HL-60/S4 (cell line): ENCODE measurements around the gene ABCC6.
"Not testable (repeated sequence)": the region's sequence is repeated elsewhere in the genome, so short reads cannot be mapped to it uniquely, and the experiment has no call there.

Experiments used
- in situ Hi-C: fragments of 300-500 bp; cut with MboI; formaldehyde crosslinking; loops from 2 replicates; pipeline ENCODE4 v1.14.3; 2022; ENCODE audit warnings: low sequenced_read_pairs

Gene ABCC6

DNA sequence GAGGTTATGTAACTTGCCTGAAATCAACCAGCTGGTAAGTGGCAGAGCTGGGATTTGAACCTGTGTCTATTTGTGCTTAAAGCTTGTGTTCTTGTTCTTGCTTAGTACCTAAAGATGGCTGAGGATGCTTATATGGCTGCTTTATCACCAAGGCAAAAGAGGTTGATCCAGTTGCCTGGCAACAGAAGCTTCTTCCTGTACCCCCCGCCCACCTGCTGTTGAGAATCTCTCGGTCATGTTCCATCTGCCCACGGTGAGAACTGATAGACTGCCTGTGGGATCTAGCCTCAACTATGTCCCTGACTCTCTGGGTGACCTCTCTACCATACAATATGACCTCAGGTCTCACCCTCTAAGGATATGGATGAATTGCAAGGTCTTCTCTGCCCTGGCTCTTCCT is 60.7 kb downstream of the ABCC6 start:
- in situ Hi-C loops, result no loop called here

GRCh38 chr16:16161840-16162239 is 61.5 kb downstream of the ABCC6 start:
- in situ Hi-C loops, result not testable (repeated sequence)

DNA sequence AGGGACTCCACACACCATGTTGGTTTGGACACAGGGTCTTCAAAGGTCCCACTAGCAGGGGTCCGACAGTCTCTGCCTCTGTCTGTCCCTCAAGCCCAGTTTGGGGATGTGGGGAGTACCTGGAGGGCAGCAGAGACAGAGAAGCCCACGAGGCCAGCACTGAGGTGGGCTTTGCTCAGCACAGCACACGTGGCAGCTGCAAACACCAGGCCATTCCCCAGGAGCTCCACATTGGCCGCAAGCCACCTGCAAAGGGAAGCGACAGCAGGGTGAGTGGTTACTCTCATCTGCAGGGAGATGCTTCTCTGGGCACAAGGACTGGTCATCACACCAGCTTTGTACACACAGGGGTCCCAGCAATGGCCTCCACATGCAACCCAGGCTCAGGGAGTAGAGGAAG is 62.0 kb downstream of the ABCC6 start:
- in situ Hi-C loops, result no loop called here

GRCh38 chr16:16159662-16160061 is 63.6 kb downstream of the ABCC6 start:
- in situ Hi-C loops, result no loop called here

DNA sequence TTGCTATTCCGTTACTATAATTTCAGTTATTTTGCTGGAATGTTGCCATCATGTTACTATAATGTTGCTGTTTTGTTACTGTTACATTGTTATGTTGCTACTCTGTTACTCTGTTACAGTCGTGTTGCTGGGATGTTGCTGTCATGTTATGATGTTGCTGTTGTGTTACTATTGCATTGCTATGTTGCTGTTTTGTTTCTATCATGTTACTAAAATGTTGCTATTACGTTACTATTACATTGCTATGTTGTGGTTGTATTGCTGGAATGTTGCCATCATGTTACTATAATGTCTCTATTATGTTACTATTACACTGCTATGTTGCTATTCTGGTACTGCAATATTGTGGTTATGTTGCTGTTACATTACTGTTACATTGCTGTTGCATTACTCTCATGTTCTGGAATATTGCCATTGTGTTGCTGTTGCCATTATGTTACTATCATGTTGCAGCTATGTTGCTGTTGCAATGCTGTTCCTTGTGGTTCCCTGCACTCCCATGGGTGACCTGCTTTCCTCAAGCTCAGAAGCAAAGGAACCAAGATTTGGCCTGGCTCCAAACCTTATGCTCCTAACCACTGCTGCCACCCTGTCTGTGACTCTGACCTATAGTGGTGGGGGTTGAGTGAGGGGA is 64.4 kb downstream of the ABCC6 start:
- in situ Hi-C loops, result no loop called here

DNA sequence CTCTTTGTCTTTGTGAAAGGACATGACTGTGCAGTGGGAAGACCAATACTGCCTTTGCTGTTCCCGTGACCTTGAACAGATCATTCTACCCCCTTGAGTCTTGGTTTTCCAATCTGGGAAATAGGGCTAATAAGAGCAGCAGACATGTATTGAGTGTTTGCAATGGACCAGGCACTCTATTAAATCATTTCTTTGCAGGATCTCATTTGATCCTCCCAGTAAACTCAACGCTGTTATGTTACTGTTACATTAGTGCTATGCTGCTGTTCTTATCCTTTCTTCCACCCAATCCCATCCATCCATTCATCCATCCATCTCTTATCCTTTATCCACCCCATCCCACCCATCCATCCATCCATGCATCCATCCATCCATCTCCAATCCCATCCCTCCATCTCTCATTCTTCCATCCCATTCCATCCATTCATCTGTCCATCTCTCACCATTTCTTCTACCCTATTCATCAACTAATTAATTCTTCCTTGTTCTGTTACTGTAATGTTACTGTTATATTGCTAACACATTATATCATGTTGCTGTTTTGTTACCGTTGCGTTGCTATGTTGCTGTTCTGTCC is 65.1 kb downstream of the ABCC6 start:
- in situ Hi-C loops, result no loop called here

DNA sequence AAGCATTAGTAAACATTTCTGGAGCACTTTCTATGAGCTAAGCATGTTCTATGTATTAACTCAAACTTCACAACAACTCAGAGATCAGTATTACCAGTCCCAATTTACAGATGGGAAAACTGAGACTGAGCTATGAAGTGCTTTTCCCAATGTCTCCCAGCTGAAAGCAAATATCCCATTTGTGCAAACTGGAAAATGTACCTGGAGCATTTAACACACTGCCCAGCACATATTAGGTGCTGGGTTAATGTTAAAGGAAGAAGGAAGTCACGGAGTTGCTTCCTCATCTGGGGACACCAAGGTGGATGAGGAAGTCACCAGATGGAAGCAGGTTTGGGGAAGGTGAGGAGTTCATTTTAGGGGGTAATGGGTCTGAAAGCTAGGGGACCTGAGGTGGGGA is 66.1 kb downstream of the ABCC6 start:
- in situ Hi-C loops, result no loop called here

DNA sequence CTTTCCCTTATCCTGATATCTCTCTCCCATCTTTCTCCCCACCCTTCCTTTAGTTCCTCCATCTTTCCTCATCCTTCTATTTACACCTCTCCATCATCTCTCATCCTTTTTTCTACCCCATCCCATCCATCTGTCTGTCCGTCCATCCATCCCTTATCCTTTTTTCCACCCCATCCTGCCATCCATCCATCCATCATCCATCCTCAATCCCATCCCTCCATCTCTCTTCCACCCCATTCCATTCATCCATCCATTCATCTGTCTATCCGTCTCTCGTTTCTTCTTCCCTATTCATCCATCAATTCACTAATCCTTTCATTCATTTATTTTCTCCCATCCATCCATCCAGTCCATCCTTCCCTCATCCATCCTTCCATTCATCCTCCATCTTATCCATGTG is 68.1 kb downstream of the ABCC6 start:
- in situ Hi-C loops, result no loop called here

DNA sequence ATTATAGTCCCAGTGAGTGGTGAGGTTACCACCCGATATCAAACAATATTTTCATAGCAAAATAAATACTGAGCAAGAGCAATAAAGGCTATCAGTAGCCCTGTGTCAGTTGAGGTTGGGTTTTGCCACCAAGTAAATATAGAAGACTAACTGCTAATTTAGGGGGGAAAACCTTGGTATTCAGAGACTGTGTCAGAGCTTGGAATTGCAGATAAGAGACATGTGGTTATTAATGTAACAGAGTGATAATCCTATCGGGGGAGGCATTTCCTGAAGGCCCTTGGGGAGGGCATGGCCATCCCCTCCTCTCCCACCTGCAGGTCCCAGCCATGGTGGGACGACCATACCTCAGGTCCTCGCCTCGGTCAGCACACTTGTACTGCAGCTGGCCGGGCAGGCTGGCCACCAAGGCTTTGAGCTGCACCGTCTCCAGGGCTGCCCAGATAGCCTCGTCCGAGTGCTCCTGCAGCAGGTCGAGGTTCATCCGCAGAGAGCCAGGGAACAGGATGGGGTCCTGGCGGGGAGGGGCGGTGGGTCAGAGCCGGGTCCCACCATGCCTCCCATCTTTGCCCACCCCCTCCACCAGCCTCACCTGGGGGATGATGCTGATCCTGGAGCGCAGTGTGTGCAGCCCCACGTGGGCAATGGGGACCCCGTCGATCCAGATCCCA is 68.9 kb downstream of the ABCC6 start:
- in situ Hi-C loops, result no loop called here

DNA sequence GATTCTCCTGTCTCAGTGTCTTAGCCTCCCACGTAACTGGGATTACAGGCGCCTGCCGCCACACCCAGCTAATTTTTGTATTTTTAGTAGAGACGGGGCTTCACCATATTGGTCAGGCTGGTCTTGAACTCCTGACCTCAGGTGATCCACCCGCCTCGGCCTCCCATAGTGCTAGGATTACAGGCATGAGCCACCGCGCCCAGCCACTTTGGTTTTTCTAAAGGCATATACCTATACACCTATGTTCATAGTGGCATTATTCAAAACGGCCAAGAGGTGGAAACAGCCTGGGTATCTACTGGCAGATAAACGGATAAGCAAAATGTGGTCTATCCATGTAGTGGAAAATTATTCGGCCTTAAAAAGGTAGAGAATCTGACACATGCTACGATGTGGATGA is 70.3 kb downstream of the ABCC6 start:
- in situ Hi-C loops, result not testable (repeated sequence)

DNA sequence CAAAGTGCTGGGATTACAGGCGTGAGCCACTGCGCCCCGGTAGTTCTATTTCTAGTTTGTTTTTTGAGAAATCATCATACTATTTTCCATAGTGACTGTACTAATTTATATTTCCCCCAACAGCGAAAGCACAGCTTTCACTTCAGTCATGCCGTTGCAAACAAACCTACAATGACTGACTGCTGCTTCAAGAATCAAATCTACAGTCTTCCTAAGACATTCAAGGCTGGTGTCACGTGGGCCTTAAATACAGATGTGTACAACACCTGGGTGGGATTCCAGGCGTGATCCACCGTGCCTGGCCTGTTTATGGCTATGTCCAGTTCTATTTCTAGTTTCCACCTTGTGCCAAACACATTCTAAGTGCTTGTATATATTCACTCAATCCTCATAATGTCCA is 72.0 kb downstream of the ABCC6 start:
- in situ Hi-C loops, result no loop called here

DNA sequence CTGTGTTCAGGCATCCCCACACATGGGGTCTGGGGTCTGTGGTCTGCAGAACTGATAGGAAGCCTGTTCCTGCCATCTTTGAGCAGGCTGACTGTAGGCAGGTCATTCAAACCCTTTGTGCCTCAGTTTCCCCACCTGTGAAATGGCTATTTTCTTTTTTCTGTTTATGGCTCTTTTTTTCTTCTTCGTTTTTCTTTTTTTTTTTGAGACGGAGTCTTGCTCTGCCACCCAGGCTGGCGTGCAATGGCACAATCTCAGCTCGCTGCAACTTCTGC is 72.5 kb downstream of the ABCC6 start:
- in situ Hi-C loops, result no loop called here

- in situ Hi-C loops, result no loop called here
These were observed 73.0 kb downstream of the ABCC6 start for GRCh38 chr16:16150117-16150877.

GRCh38 chr16:16149710-16150116 is 73.6 kb downstream of the ABCC6 start:
- in situ Hi-C loops, result loop anchor here (25.0 kb wide), 1 partner anchor 387 kb away; no protein-coding TSS in a partner anchor

GRCh38 chr16:16148755-16149154 is 74.5 kb downstream of the ABCC6 start:
- in situ Hi-C loops, result loop anchor here (25.0 kb wide), 1 partner anchor 386 kb away; no protein-coding TSS in a partner anchor

- in situ Hi-C loops, result loop anchor here (25.0 kb wide), 1 partner anchor 386 kb away; no protein-coding TSS in a partner anchor
These were observed 75.2 kb downstream of the ABCC6 start for GRCh38 chr16:16148000-16148599.

DNA sequence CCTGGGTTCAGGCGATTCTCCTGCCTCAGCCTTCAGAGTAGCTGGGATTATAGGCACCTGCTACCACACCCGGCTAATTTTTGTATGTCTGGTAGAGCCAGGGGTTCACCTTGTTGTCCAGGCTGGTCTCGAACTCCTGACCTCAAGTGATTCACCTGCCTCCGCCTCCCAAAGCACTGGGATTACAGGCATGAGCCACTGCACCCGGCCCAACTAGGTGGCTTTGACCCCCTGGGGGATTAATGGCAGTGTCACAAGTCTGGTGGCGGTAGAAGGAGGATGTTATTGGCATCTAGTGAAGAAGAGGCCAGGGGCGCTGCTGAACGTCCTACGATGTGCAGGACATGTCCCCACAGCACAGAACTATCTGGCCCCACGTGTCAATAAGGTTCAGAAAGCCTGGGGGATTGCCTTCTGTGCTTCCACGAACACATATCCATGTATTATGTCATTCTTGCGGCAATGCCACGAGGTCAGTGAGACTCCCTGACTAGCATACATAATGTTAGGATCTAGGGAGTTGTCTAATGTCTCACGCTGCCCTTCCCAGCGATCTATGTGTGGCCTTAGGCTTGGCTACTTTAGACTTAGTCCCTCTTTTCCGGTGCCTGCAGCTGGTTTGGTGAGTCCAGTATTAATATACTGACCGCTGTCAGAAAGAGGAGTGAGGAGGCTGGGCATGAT is 75.8 kb downstream of the ABCC6 start:
- in situ Hi-C loops, result loop anchor here (25.0 kb wide), 1 partner anchor 385 kb away; no protein-coding TSS in a partner anchor

- in situ Hi-C loops, result loop anchor here (25.0 kb wide), 1 partner anchor 384 kb away; no protein-coding TSS in a partner anchor
These were observed 76.6 kb downstream of the ABCC6 start for GRCh38 chr16:16146380-16147315.

DNA sequence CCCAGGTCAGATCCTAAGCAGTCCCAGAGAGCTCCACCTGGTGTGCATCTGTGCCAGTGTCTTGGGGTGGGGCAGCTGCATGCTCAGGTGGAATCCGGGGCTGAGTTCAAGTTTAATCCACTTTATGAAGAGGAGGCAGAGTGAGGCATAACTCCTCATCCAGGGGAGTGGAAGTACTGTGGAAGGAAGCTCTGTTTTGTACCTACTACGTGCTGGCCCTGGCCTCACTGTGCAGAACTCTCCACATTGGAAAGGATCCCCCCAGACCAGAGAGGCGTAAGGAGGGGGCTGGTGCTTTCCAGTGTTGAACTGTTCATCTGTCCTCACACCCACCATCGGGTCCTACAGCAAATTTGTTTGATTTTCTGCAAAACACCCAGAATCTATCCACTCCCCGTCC is 78.0 kb downstream of the ABCC6 start:
- in situ Hi-C loops, result loop anchor here (25.0 kb wide), 1 partner anchor 383 kb away; no protein-coding TSS in a partner anchor
